Thyroid gland (tissue), 4 donors: ENCODE measurements around the gene FARSA.

Source experiments
- CTCF ChIP-seq, 6 experiments: fragments of 200-600 bp in 3 of 6; fragments of 450-650 bp in 3 of 6; sonication (generic) in 3 of 6; IDR thresholded peaks; one replicate each; pipeline ENCODE4 v1.5.1; 2016 to 2019; ENCODE audit warnings: antibody characterized with exemption in 6 of 6, mild to moderate bottlenecking in 2 of 6, inconsistent platforms in 1 of 6, moderate library complexity in 1 of 6
- POLR2A ChIP-seq, 2 donors: fragments of 450-650 bp; IDR thresholded peaks; one replicate each; pipeline ENCODE4 v1.6.1; 2017; ENCODE audit warnings: antibody characterized with exemption in 2 of 2, mild to moderate bottlenecking in 2 of 2, moderate library complexity in 1 of 2

- TF ChIP-seq CTCF (IDR thresholded peaks at IDR 0.05) (no peak), POLR2A (IDR thresholded peaks at IDR 0.05) (no peak)
Measured at GRCh38 chr19:12888006-12888603, 45.4 kb downstream of the FARSA start.
